Measurements from ENCODE around the gene BMS1.

DNA sequence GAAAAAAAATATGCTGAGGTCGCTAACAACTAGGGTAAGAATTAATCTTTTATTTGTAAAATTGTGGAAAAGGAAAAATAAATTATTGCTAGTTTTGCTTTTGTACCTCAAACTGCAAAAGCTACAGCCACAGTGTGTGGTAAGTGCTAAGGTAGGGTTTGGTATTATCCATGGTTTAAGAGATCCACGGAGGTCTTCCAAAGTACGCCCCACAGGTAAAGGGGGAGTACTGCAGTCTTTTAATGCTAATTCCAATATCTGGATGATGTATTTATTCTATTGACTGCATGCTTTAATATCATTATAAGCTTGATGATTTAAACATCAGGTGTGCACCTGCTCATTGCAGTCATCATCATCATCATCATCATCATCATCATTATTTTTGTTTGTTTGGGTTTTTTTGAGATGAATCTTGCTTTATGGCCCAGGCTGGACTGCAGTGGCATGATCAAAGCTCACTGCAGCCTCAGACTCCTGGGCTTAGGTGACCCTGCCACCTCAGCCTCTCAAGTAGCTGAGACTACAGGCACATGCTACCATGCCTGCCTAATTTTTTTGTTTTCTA, 38.4 kb upstream of the BMS1 start:
- TF ChIP-seq, protein P1, sequence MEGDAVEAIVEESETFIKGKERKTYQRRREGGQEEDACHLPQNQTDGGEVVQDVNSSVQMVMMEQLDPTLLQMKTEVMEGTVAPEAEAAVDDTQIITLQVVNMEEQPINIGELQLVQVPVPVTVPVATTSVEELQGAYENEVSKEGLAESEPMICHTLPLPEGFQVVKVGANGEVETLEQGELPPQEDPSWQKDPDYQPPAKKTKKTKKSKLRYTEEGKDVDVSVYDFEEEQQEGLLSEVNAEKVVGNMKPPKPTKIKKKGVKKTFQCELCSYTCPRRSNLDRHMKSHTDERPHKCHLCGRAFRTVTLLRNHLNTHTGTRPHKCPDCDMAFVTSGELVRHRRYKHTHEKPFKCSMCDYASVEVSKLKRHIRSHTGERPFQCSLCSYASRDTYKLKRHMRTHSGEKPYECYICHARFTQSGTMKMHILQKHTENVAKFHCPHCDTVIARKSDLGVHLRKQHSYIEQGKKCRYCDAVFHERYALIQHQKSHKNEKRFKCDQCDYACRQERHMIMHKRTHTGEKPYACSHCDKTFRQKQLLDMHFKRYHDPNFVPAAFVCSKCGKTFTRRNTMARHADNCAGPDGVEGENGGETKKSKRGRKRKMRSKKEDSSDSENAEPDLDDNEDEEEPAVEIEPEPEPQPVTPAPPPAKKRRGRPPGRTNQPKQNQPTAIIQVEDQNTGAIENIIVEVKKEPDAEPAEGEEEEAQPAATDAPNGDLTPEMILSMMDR (IDR thresholded peaks at IDR 0.05): no peak
- TF ChIP-seq POLR2A (IDR thresholded peaks at IDR 0.05): no peak

Measured in body of pancreas (tissue), 4 donors.